DMS79 treated with DMSO at 0.1 percent for 48 hours (cell line): Measurements from ENCODE around the gene ZBTB1.
"Not testable (repeated sequence)": the region's sequence is repeated elsewhere in the genome, so short reads cannot be mapped to it uniquely, and the experiment has no call there.

Experiments
- DNase-seq: peaks from one replicate; lab custom pipeline; 2025; lab: John Stamatoyannopoulos, UW

Gene ZBTB1

DNA sequence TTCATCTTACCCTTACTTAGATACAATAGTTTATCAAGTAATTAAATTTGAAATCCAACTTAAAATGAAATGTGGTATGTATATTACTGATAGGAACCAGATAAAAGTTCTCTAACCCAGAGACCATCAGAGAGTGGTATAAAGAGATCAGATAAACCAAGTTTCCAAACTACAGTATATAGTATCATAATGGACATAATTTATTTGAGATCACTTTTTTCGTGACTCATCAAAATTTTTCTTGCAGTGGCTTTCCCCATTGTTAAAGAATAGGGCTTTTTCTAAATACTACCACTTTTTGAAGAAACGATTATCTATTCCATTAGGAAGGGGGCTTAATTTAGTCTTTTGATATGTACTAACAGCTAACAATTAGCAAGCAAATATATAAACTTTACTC lies 20.8 kb downstream of the ZBTB1 start:
- no peak for DNase-seq

DNA sequence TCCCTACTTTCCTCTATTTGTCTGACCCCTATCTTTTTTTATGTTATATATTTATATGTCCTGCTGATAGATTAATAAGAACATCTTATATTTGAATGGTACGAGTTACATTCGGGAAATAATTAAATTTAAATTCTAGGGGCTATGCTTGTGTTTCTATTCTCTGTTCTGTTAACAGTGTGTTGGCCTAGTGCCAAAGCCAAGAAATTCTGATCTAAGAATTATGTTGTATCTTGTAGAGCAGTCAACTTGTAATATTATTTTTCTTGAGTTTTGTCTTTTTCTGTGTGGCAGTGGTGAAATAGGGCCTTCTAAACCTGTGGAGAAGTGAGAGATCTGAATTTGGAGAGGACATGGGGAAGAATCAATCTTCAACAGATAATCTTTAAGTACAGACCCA lies 27.0 kb downstream of the ZBTB1 start:
- DNase-seq, result no peak

DNA sequence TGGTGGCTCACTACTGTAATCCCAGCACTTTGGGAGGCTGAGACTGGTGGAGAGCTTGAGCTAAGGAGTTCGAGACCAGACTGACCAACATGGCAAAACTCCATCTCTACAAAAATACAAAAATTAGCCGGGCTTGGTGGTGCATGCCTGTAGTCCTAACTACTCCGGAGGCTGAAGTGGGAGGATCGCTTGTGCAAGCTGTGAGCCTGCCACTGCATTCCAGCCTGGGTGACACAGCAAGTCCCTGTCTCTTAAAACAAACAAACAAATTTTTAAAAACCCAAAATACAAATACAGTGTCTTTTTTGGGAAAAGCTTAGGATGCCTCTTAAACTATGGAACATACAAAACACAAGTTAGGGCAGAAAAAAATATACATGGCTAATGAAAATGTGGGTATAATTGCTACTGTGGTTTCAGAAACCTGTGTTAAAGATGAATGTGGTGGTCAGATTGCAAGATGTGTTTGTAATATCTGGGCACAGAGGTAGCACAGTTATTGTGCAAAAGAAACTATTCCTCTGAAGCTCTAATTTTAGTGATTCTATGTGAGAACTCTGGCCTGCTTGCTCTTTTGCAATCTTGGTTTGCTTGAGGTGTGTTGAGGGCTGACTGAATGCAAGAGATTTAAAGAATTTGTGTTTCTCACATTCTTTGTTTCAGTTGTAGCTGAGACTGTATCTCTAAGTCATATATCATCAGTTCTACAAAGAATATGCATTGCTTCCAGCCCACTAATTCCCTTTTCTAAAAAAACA lies 32.1 kb downstream of the ZBTB1 start:
- DNase-seq, result no peak

DNA sequence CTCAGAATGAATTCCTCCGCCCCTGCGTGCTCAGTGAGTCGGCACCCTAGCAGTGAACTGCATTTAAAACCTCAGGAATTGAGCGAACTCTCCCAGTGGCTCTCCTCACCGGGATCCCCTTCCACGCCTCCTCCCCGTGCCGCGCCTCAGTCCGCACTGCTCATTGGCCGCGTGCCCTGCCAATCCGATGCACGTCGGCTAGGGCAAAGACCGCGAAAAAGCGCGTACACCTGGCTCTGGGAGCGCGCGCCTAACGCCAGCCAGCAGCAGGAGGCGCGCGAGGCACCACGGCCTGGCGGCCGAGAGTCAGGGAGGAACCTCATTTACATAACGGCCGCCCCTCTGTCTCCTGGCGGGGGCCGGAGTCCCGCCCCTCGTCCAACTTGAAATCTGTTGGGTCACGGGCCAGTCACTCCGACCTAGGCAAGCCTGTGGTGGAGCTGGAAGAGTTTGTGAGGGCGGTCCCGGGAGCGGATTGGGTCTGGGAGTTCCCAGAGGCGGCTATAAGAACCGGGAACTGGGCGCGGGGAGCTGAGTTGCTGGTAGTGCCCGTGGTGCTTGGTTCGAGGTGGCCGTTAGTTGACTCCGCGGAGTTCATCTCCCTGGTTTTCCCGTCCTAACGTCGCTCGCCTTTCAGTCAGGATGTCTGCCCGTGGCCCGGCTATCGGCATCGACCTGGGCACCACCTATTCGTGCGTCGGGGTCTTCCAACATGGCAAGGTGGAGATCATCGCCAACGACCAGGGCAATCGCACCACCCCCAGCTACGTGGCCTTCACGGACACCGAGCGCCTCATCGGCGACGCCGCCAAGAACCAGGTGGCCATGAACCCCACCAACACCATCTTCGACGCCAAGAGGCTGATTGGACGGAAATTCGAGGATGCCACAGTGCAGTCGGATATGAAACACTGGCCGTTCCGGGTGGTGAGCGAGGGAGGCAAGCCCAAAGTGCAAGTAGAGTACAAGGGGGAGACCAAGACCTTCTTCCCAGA lies 35.9 kb downstream of the ZBTB1 start, which contains the start of gene HSPA2:
TSS of gene HSPA2 (plus strand) at position 534 of the 995 bp plus-strand sequence. CDS start at position 643, 109 bp downstream.
- no peak for DNase-seq

DNA sequence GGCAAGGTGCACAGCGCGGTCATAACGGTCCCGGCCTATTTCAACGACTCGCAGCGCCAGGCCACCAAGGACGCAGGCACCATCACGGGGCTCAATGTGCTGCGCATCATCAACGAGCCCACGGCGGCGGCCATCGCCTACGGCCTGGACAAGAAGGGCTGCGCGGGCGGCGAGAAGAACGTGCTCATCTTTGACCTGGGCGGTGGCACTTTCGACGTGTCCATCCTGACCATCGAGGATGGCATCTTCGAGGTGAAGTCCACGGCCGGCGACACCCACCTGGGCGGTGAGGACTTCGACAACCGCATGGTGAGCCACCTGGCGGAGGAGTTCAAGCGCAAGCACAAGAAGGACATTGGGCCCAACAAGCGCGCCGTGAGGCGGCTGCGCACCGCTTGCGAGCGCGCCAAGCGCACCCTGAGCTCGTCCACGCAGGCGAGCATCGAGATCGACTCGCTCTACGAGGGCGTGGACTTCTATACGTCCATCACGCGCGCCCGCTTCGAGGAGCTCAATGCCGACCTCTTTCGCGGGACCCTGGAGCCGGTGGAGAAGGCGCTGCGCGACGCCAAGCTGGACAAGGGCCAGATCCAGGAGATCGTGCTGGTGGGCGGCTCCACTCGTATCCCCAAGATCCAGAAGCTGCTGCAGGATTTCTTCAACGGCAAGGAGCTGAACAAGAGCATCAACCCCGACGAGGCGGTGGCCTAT lies 36.8 kb downstream of the ZBTB1 start:
- no peak for DNase-seq

DNA sequence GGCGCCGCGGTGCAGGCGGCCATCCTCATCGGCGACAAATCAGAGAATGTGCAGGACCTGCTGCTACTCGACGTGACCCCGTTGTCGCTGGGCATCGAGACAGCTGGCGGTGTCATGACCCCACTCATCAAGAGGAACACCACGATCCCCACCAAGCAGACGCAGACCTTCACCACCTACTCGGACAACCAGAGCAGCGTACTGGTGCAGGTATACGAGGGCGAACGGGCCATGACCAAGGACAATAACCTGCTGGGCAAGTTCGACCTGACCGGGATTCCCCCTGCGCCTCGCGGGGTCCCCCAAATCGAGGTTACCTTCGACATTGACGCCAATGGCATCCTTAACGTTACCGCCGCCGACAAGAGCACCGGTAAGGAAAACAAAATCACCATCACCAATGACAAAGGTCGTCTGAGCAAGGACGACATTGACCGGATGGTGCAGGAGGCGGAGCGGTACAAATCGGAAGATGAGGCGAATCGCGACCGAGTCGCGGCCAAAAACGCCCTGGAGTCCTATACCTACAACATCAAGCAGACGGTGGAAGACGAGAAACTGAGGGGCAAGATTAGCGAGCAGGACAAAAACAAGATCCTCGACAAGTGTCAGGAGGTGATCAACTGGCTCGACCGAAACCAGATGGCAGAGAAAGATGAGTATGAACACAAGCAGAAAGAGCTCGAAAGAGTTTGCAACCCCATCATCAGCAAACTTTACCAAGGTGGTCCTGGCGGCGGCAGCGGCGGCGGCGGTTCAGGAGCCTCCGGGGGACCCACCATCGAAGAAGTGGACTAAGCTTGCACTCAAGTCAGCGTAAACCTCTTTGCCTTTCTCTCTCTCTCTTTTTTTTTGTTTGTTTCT lies 37.6 kb downstream of the ZBTB1 start:
- DNase-seq, result no peak

DNA sequence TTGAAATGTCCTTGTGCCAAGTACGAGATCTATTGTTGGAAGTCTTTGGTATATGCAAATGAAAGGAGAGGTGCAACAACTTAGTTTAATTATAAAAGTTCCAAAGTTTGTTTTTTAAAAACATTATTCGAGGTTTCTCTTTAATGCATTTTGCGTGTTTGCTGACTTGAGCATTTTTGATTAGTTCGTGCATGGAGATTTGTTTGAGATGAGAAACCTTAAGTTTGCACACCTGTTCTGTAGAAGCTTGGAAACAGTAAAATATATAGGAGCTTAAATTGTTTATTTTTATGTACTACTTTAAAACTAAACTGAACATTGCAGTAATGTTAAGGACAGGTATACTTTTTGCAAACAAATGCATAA lies 38.2 kb downstream of the ZBTB1 start:
- no peak for DNase-seq

DNA sequence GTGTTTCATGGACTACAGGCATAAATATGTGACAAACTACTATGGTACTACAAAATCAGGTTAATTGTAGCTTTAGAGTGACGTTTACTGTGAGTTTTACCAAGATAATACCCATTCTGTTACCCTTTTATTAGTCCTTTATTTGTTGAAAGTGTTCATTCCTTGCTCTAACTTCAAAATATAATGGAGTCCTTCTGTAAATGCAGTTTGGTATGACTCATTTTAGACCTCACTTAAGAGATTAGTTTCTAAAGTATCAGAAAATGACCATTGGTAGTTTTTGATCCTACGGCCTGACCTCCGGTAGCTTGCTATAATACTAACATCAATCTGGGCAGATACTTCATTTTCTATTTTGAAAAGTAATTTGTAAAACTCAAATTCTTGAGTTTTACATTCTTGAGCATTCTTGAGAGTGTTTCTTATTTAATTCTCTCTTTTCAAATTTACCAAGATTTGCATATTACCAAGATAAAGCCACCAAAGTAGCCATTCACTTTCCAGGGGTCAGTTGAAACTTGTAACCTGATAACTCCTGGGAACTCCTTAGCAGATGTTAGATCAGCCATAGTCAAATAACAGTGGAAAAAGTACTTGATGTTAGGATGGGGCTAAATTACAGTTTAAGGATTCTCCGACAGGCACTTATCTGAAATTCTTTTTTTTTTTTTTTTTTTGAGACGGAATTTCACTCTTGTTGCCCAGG lies 40.2 kb downstream of the ZBTB1 start:
- DNase-seq, result no peak

DNA sequence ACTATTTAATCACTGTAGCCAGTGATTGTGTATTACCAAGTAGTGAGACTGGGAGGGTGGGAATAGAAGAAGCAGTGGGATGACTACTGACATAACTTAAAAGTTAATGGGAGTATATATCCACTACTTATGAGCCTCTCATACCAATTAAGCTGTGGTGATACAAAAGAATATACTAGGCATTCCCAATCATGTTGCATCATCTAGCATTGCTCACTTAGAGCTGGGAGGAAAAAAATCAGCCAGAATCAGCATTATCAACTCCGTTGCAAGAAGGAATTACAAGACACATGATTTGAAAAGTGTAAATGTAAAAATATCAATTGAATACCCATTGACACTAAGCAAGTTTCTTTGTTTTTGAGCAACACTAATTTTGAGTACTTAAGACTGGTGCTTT lies 44.4 kb downstream of the ZBTB1 start:
- DNase-seq, result peak; percentile 84

DNA sequence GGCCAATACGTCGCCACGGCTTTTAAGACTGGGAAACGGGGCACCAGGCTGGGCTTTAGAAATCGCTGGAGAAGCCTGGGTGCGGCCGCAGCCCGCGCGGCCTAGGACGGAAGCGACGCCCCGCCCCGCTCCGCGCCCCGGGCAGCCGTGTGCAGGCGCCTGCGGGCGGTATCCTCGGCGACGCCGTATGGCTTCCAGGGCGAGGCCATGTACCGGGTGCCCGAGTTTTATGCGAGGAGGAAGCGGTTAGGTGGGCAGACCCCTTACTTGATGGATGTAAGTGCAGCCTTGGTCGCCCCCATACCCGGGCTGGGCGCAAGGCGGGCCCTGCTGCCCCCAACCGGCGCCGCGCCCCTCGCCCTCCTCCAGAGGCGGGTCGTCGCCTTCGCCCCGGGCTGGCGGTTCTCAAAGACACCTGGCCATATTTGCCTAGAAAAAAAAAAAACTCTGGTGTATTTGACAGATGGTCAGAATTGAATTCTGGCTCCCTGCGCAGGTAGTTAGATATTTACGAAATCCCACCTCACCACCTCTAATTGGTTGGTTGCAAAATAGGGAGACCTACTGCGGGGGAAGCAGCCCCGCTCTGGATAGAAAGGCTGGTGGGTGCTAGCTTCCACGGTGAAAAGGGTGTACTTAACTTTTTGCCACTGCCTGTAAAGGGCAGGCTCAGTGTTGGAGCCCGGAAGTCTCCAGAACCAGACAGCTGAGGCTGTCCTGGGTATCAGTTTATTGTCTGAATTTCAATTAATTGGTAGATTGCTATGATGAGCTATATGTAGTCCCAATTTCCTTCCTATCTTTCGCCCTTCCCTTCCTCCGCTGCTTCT lies 45.4 kb downstream of the ZBTB1 start, which contains the start of gene PPP1R36:
TSS of gene PPP1R36 (plus strand) at position 171 of the 830 bp plus-strand sequence. CDS start at position 208, 37 bp downstream.
- DNase-seq, result peak; percentile 80

DNA sequence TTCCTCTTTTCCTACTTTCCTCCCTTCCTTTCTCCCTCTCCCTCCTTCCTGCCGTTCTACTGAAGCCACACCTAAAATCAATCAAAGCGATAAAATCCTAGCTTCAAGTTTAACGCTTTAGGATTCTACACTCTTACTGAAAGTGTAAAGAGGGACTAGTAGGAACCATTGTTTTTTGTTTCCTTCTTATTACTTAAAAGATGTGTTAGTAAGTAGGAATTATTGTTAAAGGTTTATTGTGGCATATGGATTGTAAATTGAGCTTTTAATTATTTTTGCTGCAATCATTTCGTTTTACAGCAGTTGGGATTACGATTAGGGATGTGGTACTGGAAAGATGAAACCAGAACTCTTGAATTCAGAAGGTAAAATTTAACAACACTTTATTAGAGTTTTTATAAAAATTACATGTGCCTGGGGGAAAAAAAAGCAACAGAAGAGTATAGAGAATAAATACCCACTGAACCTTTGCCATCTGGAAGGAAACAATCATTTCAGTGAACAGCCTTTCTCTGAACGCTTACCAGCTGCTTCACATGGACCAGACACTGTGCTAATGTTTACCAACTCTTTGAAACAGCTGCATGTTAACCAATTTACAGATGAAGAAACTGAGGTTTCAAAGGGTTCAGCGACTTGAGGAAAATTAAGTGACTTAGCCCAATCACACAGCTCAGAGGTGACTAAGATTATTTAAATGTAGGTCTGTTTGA lies 46.2 kb downstream of the ZBTB1 start:
- DNase-seq, result no peak

DNA sequence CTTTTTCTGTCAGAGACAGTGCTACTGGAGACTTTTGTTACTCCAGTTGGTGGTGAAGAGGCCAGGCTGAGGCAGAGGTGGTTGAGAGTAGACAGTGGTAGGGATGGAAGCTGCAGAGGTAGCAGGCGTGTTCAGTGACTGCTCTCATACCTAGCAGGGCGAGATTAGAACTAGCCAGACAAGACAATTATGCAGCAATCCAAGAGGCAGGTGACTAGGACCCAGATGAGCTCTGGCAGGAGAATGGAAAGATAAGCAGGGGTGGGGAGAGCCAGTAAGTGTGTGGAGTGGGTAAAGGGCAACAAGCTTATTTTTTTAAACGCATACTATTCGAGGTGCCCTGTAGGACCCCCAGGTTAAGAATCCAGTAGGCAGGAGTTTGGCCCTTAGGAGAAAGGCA lies 50.0 kb downstream of the ZBTB1 start:
- no peak for DNase-seq

DNA sequence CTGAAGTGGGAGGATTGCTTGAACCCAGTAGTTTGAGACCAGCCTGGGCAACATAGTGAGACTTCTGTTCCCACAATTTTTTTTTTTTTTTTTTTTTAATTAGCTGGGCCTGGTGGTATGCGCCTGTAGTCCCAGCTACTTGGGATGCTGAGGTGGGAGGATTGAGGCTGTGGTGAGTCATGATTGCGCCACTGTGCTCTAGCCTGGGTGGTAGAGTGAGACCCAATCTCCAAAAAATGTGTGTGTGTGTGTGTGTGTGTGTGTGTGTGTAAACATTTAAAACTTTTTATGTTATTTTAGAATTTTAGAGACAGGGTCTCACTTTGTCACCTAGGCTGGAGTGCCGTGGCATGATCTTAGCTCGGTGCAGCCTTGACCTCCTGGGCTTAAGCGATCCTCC lies 52.0 kb downstream of the ZBTB1 start:
- no peak for DNase-seq

DNA sequence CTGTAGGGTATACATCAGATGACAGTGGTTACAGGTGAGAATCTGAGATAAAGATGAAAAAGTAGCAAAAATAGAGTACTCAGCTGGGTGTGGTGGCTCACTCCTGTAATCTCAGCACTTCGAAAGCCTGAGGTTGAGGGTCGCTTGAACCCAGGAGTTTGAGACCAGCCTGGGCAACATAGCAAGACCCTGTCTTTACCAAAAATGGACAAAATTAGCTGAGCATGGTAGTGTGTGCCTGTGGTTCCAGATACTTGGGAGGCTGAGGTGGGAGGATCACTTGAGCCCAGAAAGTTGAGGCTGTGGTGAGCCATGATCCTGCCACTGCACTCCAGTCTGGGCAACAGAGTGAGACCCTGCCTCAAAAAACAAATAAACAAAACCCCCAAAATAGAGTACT lies 53.6 kb downstream of the ZBTB1 start:
- not testable (repeated sequence) for DNase-seq

DNA sequence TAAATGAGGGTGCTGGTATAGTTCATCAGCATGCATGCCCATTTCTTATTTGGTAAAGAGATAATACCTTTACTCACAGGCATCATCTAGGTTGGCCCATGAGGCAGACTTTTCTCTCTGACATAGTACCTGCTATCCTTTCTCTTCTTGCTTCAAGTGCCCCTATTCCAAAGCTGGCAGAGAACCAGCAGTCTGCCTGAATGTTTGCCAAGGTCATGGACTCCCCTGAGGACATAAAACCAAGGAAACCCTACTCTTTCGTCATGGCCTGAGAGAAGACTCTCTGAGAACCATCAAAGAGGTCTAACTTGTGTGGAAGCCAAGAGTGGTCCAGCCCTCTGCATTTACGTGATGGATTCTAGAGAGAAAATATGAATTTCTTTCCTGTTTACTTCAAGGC lies 57.1 kb downstream of the ZBTB1 start:
- peak; percentile 94 for DNase-seq

DNA sequence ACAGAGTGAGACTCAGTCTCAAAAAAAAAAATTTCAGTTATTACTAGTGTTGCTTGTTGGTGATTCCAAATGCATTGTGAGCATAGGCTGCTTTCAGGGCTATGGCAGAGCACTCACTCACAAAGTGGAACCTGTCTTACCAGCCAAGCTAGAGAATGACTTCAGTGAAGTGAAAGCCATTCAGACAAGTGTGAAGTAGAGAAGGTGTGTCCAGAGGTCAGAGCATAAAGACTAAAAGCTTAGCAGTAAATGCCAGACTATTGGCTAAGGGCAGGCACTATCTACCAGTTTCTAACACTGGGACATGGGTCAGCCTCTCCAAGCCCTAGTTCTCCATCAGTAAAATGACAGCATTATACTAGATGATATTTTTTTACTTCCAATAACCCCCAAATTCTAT lies 57.9 kb downstream of the ZBTB1 start:
- DNase-seq, result peak; percentile 49

DNA sequence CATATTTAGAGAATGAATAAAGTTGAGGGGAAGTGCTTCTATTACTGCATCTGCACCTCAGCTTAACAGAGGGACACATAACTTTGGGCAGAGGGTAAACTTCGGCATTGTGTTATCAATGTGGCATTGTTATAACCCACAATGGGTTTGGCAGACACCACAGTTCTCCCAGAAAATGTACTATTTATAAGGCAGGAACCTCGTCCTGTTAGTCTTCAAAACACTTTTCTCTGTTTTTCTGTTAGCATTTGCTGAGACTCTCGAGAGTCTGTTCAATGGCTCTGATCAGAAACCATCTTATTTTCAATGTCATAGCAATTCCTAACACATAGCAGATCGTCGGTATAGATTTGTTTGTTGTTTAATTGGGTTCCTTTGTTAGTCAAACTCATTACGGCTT lies 59.1 kb downstream of the ZBTB1 start:
- no peak for DNase-seq

DNA sequence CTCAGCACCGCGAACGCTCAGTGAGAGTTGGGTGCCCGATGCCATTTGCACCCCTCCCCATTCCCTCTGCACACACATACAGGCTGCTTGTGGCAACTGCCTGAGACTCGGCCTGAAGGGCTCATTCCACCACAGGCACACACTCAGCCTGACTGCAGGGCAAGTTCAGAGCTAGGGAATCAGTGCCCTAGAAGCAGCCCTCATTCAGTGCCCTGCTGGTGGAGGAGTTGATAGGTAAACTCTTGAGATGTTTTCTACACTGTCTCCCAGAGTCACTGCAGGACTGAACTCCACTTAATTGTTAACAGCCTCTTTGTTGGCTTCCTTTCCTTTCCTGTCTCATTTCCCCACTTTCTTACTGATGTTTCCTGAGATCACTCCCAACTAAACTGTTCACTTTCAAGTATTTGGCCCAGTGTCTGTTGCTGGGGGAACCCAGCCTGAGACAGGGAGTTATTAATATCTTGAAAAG lies 62.1 kb downstream of the ZBTB1 start:
- no peak for DNase-seq

DNA sequence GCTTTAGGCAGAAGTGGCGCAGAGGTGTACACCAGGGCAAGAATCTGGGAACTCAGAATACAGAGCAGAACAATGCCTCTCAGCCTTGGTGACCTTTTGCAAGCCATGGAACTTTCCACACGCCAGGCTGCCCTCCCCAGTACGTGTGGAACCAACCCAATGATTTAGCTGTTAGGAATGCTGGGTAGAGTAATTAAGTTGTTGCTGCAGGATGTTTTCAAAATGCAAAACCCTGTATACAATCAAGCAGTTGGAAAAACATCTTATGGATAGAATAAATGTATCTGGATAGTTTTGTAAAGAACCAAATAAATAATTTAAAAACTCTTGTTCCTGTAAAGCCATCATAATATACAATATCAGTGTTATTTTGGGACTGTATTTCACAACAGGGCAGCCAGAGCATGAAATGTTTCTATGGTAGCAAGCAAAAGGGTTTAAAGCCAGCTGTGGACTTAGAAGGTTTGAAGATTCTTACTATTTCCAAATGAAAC lies 64.6 kb downstream of the ZBTB1 start:
- no peak for DNase-seq
